GM18498 (cell line): ENCODE results near the gene WDR89.
"Not testable (repeated sequence)": the region's sequence is repeated elsewhere in the genome, so short reads cannot be mapped to it uniquely, and the experiment has no call there.

Source experiments
- ATAC-seq: cut with Tn5 transposase; IDR thresholded peaks from one replicate; pipeline ENCODE4 v1.9.1; 2021; ENCODE audit warnings: mild to moderate bottlenecking, moderate library complexity; ENCODE audit not compliant: unreplicated experiment

Gene WDR89

DNA sequence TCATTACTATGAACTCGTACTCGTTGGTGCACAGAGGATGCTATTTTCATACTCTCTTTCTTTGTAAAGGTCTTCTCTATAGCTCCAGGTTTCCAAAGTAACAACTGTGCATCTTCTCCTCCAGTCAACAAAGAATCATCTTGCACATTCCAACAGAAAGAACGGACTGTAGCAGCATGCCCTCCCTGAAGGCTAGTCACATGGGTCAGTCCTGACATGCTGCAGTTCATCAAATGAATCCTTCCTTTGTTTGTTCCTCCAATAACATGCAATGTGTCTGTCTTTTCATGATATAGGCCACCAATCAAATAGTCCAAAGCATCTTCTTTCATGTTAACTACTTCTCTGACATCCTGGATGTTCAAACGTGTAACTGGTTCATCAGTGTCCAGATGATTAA is 42.9 kb downstream of the WDR89 start:
- no peak for ATAC-seq

DNA sequence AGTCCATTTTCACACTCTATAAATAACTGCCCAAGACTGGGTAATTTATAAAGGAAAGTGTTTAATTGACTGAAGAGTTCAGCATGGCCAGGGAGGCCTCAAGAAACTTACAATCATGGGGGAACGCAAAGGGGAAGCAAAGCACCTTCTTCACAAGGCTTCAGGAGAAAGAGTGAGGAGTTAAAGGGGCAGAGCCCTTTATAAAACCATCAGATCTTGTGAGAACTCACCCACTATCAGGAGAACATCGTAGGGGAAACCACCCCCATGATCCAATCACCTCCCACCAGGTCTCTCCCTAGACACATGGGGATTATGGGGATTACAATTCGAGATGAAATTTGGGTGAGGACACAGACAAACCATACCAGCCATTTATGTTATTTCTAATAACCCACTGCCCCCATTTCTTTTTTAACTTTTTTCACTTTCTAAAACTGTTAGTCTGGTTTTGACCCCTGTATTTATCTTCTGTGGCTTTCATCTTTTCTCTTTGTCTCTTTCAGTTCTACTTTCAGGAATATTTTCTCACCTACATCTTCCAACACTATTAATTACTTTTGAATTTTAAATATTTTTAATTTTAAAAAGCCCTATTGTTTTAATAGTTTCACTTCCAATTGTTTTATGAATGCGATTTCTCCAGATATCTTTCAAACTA is 44.5 kb downstream of the WDR89 start:
- ATAC-seq, result no peak

DNA sequence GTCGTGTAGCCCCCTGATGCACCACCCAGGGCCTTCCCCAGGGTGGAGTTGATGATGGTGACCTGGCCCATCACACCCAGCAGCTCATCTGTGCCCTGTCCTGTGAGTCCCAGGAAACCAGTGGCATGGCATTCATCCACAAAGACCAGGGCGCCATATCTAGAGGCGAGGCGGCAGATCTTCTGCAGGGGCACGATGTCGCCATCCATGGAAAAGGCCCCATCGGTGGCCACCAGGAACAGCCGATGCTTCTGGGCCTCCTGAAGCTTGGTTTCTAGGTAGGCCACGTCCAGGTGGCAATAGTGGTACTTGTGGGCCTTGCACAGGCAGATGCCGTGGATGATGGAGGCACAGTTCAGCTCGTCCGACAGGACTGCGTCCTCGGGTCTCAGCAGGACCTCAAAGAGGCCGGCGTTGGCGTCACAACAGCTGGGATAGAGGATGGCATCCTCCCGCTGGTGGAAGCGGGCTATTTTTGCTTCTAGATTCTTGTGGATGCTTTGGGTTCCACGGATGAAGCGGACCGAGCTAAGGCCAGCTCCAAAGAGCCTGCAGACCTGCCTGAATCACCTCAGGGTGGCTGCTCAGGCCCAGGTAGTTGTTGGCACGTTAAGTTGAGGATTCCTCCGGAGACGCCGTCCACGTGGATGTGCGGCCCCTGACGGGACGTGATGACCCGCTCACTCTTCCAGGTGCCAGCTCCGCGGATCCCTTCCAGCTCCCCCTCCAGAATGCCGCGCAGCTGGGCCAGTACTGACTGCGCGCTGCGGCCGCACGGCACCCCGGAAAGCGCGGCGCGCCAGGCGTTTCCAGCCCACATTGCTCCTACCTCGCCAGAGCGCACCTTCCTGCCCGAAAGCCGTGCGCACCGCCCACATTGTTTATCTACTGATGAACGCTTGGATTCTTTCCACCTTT is 47.0 kb downstream of the WDR89 start:
- ATAC-seq, result no peak

DNA sequence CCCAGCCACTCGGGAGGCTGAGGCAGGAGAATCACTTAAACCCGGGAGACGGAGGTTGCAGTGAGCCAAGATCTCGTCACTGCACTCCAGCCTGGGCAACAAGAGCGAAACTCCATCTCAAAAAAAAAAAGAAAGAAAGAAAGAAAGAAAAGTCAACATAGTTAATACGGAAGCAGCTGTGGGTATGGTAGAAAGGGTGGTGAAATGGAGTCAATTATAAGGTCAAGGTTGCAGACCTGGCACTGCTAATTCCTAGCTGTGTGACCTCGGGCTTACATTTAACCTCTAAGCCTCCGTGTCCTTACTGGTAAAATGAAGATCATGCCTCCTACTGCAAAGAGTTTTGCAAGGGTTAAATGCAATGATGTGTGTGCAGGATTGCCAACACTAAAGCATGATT is 58.6 kb downstream of the WDR89 start:
- not testable (repeated sequence) for ATAC-seq

DNA sequence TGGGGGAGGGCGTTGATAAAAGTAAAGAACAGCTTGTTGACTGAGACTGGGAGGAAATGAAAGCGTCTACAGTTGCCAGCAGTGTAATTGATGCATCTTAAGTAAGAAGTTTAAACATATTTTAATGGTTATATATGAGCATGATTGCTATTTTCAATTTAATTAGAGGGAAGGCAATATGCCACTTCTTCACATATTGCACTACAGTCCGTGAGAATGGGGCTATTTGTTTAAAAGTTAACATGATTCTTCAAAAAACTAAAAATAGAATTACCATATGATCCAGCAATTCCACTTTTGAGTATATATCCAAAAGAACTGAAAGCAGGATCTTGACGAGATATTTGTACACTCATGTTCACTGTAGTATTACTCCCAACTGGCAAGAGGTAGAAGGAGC is 60.2 kb downstream of the WDR89 start:
- ATAC-seq, result no peak

DNA sequence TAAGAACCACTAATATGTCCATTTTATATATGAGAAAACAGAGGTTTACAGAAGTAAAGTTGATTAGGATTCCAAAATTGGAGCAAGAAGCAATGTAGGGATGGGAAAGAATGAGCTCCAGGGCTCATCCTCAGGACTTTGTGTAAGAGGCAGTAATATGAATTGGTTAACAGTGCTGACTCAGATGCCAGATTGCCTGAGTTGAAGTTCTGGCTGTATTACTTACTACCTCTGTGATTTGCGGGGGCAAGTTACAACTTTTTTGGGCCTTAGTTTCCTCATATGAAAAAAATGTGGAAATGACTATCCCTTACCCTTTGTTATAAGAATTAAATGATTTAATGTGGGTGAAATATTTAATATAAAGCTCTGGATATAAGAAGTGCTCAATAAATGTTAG is 63.4 kb downstream of the WDR89 start:
- no peak for ATAC-seq

DNA sequence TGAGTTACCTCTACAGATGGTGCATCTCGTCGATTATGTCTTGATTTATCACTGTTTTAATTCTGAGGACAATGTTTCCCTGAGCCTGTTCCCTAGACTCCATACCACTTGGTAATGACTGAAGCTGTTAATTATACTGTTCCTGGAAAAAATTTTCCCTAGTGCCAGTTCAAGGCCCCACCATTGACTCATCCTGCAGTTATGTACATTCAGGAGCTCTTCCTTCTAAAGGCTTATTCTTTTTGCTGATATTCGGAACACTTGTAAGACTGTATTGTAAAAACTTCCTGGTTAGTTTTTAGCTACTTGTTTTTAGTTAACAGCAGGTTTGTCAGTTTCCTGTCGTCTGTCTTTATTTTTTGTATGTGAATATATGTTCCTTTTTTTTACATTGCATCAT is 68.1 kb downstream of the WDR89 start:
- ATAC-seq, result no peak

GRCh38 chr14:63565448-63565847 is 76.2 kb downstream of the WDR89 start:
- ATAC-seq, result no peak

GRCh38 chr14:63564318-63564717 is 77.4 kb downstream of the WDR89 start:
- ATAC-seq, result no peak

DNA sequence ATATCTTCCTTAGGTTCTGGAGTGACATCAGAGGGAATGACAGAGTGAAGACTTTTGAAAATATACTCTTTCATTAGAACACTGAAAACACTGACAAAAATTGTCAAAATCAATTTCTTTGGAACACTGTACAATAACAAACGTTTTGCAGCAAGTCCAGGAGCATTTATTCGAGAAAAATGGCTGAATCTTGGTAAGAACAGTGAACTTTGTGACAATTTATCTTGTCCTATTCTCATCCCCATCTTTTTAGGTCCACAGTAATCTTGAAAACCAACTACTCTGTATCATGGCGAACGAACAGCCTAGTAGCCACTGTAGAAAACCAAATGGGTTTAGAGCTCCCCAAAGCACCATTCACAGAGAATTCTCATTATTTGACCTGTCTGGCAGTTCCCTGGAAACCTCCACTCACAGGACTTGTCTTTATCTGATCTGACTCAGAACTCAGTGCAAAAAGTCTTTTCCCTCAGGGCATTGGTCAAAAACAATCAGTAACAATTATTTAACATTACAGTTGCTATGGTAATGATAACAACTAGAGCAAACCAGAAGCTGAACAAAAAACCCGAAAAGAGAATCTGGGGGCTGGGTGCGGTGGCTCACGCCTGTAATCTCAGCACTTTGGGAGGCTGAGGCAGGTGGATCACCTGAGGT is 78.2 kb downstream of the WDR89 start:
- ATAC-seq, result no peak

DNA sequence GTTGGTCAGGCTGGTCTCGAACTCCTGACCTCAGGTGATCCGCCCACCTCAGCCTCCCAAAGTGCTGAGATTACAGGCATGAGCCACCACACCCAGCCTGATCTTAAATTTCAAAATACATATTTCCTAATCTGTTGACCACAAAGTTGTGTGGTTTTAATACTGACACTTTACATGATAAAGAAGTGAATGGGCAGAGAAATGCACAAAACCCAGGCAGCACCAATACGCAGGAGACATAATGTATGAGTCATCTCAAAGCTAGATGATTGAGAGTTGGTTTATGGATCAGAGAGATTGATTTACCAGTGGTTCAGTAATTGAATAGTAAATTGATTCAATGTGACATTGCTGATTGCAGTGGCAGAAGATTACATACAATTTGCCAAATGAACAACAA is 79.3 kb downstream of the WDR89 start:
- ATAC-seq, result no peak

- ATAC-seq, result no peak
Measured at GRCh38 chr14:63555572-63555971, 86.1 kb downstream of the WDR89 start.

DNA sequence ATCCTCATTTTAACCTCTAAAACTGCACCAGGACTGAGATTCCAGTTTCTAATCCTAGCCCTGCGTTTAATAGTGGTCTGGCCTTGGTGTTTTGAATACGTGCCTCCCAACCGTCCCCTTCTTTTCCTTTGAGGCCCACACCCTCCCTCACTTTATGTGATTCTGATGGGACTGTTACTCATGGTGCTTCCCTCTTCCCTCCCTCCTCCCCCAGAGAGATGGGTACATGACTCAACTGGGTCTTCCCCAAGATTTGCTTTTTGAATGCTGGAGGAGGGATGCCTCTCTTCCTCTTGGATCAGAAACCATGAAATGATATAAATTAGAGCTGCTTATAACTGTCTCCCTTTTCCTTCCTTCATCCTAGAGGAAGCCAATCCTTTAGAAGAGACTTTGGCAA is 90.3 kb downstream of the WDR89 start:
- no peak for ATAC-seq

DNA sequence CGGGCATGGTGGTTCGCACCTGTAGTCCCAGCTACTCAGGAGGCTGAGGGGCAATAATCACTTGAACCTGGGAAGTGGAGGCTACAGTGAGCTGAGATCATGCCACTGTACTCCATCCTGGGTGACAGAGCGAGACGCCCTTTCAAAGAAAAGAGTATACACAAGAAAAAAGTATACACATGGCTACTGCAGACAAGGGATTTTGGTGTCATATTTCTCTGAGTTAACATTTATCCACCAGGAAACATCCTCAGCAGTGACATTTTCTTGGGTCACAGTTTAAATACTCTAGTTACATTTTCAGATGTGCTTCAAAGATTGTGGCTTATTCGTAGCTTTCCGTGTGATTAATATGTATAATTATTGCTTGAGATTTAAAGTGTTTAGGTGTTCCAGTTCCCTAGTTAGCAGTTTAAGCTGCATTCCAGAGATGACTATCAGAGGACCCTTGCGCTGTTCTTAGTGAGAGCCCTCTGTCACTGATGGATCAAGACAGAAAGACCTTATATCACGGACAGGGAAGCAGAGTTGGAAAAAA is 93.8 kb downstream of the WDR89 start:
- no peak for ATAC-seq
